ENCODE results near the gene SCAF4. TPM values are rescaled to one million over a fixed set of nuclear protein-coding genes. Genes with fewer than 3 reads are reported as not detected.
"Not testable (repeated sequence)": the region's sequence is repeated elsewhere in the genome, so short reads cannot be mapped to it uniquely, and the experiment has no call there.

SCAF4 gene, protein sequence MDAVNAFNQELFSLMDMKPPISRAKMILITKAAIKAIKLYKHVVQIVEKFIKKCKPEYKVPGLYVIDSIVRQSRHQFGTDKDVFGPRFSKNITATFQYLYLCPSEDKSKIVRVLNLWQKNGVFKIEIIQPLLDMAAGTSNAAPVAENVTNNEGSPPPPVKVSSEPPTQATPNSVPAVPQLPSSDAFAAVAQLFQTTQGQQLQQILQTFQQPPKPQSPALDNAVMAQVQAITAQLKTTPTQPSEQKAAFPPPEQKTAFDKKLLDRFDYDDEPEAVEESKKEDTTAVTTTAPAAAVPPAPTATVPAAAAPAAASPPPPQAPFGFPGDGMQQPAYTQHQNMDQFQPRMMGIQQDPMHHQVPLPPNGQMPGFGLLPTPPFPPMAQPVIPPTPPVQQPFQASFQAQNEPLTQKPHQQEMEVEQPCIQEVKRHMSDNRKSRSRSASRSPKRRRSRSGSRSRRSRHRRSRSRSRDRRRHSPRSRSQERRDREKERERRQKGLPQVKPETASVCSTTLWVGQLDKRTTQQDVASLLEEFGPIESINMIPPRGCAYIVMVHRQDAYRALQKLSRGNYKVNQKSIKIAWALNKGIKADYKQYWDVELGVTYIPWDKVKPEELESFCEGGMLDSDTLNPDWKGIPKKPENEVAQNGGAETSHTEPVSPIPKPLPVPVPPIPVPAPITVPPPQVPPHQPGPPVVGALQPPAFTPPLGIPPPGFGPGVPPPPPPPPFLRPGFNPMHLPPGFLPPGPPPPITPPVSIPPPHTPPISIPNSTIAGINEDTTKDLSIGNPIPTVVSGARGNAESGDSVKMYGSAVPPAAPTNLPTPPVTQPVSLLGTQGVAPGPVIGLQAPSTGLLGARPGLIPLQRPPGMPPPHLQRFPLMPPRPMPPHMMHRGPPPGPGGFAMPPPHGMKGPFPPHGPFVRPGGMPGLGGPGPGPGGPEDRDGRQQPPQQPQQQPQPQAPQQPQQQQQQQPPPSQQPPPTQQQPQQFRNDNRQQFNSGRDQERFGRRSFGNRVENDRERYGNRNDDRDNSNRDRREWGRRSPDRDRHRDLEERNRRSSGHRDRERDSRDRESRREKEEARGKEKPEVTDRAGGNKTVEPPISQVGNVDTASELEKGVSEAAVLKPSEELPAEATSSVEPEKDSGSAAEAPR
- total RNA-seq, result 36.6 TPM

GRCh38 chr21:31731857-31732596 is at the start of gene SCAF4:
Gene SCAF4, minus strand, starts transcription at chr21:31732118. Its CDS starts 426 bp downstream, at chr21:31731692.
- peak; percentile 94 for DNase-seq (ENCODE audit: low spot score)
- intact Hi-C loops (cut with DNase I), result no loop called here
- peak; percentile 96 for ATAC-seq

DNA sequence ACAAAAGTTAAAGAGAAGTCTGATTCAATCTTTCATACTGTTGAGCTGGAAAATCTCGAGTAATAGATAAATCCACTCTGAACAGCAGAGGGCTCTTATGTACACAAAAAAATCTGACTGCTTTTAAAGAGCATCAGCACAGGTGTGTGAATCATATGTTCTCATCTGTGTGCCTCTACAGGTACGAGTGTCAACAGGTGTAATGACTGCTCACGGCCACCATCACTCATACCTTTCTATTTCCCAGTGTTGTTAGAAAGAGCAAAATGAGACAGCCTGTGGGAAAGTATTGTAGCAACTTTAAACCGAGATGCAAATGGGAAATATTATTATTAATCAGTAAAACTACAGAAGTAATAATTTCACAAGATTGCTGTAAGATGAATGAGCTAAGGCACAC is 49.0 kb upstream of the SCAF4 start:
- ATAC-seq, result no peak
- DNase-seq (ENCODE audit: low spot score), result no peak
- intact Hi-C loops (cut with DNase I), result no loop called here

DNA sequence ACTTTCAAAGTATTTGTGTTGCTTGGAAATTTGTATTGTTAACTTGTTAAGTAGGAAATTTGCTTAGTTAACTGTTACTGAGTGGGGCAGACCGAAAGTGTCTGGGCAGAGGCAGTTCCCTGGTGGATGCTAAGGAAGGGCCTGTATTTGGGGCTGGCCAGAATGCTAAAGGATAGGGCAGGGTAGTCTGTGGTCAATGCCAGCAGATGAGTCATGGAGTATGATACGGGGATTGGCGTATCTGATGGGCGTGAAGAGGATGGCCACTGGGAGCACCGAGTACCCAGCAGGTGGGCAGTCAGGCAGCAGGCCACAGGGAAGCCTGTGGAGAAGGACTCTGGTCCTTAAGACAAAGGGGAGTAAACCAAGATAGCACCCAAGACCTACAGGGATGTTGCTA is 46.6 kb upstream of the SCAF4 start:
- intact Hi-C loops (cut with DNase I), result no loop called here
- ATAC-seq, result no peak
- DNase-seq (ENCODE audit: low spot score), result no peak

- ATAC-seq, result no peak
- intact Hi-C loops (cut with DNase I), result no loop called here
Observed at GRCh38 chr21:31777857-31778256, 45.9 kb upstream of the SCAF4 start.

DNA sequence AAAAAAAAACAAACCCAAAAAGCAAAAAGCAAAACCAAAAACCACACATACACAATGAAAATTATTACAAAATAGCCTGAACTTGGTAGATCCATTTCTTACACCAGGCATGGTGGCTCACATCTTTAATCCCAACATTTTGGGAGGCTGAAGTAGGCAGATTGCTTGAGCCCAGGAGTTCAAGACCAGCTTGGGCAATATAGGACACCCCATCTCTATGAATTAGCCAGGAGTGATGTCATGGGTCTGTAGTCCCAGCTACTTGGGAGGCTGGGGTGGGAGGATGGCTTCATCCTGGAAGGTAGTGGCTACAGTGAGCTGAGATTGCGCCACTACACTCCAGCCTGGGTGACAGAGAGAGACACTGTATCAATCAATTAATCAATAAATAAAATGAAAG is 42.1 kb upstream of the SCAF4 start:
- intact Hi-C loops (cut with DNase I), result no loop called here

More at GRCh38 chr21:31777857-31778256, 45.9 kb upstream of the SCAF4 start:
- DNase-seq (ENCODE audit: low spot score), result no peak

GRCh38 chr21:31772674-31773555 is 41.0 kb upstream of the SCAF4 start:
- intact Hi-C loops (cut with DNase I), result no loop called here
- ATAC-seq (no peak), DNase-seq (ENCODE audit: low spot score) (no peak)

More for the DNA sequence above, 42.1 kb upstream of the SCAF4 start:
- ATAC-seq (no peak), DNase-seq (ENCODE audit: low spot score) (no peak)

GRCh38 chr21:31771685-31772084 is 39.8 kb upstream of the SCAF4 start:
- ATAC-seq (no peak), DNase-seq (ENCODE audit: low spot score) (no peak)
- intact Hi-C loops (cut with DNase I), result no loop called here

GRCh38 chr21:31768710-31769109 is 36.8 kb upstream of the SCAF4 start:
- DNase-seq (ENCODE audit: low spot score) (no peak), ATAC-seq (no peak)
- intact Hi-C loops (cut with DNase I), result no loop called here

DNA sequence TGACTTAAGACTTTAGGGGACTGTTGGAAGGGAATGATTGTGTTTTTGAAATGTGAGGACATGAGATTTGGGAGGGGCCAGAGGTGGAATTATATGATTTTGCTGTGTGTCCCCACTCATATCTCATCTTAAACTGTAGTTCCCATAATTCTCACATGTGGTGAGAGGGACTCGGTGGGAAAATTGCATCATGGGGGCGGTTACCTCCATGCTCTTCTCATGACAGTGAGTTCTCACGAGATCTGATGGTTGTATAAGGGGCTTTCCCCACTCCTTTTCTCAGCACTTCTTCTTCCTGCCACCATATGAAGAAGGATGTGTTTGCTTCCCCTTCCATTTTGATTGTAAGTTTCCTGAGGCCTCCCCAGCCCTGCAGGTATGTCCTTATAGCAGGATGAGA is 35.0 kb upstream of the SCAF4 start:
- intact Hi-C loops (cut with DNase I), result no loop called here
- ATAC-seq, result no peak
- DNase-seq (ENCODE audit: low spot score), result no peak

DNA sequence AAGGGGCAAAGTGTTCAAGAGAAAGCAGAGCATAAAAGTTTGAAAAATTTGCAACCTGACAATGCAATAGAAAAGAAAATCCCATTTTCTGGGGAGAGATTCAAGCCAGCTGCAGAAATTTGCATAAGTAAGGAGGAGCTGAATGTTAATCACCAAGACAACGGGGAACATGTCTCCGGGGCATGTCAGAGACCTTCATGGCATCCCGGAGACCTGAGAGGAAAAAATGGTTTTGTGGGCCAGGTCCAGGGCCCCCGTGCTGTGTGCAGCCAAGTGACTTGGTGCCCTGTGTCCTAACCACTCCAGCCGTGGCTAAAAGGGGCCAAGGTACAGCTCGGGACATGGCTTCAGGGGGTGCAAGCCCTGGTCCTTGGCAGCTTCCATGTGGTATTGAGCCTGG is 33.9 kb upstream of the SCAF4 start:
- DNase-seq (ENCODE audit: low spot score); intact Hi-C loops (cut with DNase I); ATAC-seq: not testable (repeated sequence)

GRCh38 chr21:31760931-31761330 is 29.0 kb upstream of the SCAF4 start:
- DNase-seq (ENCODE audit: low spot score), result no peak
- intact Hi-C loops (cut with DNase I), result no loop called here
- no peak for ATAC-seq

- no peak for ATAC-seq
- intact Hi-C loops (cut with DNase I), result no loop called here
- DNase-seq (ENCODE audit: low spot score), result no peak
Observed at GRCh38 chr21:31756787-31757186, 24.9 kb upstream of the SCAF4 start.

DNA sequence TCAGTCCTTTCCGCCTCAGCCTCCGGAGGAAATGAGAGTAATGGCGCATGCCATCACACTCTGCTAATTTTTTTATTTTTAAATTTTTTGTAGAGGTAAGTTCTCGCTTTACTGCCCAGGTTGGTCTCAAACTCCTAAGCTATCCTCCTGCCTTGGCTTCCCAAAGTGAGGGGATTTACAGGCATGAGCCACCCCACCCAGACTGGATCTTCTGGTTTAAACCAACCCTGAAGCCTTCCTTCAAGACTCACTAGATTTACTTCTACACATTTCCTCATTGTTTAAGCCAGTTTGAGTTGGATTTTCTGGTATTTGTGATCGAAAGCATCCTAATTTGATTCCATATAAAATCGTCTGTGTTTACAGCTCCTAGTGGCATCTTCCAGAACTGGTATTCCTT is 23.1 kb upstream of the SCAF4 start:
- intact Hi-C loops (cut with DNase I), result no loop called here
- DNase-seq (ENCODE audit: low spot score) (no peak), ATAC-seq (no peak)

GRCh38 chr21:31754708-31754960 is 22.7 kb upstream of the SCAF4 start:
- intact Hi-C loops (cut with DNase I), result no loop called here
- DNase-seq (ENCODE audit: low spot score) (no peak), ATAC-seq (no peak)

GRCh38 chr21:31753949-31754707 is 22.2 kb upstream of the SCAF4 start:
- no peak for ATAC-seq
- no peak for DNase-seq (ENCODE audit: low spot score)
- intact Hi-C loops (cut with DNase I), result no loop called here

DNA sequence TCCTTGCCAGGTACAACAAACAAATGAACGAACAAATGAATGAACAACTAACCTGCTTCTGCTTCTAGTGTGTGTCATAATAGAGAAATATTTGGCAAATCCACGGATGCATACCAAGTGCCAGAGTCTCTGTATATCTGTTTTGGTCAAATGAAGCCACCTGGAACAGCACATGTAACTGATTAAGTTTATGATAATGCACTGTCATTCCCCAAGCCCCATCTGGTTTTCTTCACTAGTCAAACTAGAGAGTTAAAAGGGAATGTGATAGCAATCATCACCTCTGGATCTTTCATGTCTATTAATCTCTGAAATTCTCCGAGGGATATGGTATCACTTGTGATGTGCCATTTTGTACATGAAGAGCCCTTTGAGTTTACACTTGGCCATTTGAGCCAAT is 21.0 kb upstream of the SCAF4 start:
- ATAC-seq (no peak), DNase-seq (ENCODE audit: low spot score) (no peak)
- intact Hi-C loops (cut with DNase I), result no loop called here

- ATAC-seq (no peak), DNase-seq (ENCODE audit: low spot score) (no peak)
- intact Hi-C loops (cut with DNase I), result no loop called here
Observed at GRCh38 chr21:31752352-31752751, 20.4 kb upstream of the SCAF4 start.

DNA sequence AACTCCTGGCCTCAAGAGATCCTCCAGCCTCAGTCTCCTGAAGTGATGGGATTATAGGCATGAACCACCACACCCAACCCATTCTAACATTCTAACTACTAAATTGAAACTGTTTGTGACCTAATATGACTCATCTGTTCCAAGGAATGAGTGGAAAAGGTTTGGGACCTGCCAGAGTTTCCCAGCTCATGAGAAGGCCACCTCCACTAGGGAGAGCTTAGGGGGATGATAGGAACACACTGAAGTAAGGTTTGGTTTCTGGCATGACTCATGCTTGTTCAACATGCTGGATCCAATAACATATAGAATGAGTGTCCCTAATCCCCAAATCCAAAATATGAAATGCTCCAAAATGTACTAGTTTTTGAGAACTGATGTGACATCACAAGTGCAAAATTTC is 18.9 kb upstream of the SCAF4 start:
- DNase-seq (ENCODE audit: low spot score), result no peak
- intact Hi-C loops (cut with DNase I), result no loop called here
- ATAC-seq, result no peak
